Measurements from ENCODE around the gene ZNF692.

Gene ZNF692

DNA sequence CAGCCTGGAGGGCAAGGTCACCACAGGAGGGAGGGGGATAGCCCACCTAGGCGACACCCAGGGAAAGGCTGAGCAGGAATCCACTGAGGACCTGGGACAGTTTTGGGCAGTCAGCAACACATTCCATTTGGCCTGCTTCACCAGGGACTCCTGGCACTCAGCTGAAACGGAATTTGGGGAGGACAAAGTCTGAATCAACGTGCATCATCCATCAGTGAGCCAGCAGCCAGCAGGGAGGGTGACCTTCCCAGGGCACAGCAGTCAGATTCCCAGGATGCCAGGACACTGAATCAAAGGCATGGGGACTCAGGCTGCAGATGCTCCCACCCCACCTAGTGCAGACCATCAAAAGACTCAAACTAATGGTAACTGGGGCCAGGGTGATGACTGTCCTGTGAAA lies 37.8 kb downstream of the ZNF692 start:
- H3K27me3 ChIP-seq (ENCODE audit: insufficient read depth, low read length, poor library complexity) = no peaks in the 10 kb centered on the region
- peaks cover 51% of the 10 kb centered on the region for H3K4me1 ChIP-seq (ENCODE audit: insufficient read depth, low read length)
- ATAC-seq (ENCODE audit: insufficient read depth, low read depth) (no peak), DNase-seq (no peak)
- H3K9ac ChIP-seq (ENCODE audit: low read depth, low read length) = no peak overlapping the region
- no peak for TF ChIP-seq EZH2 (IDR thresholded peaks at IDR 0.05; ENCODE audit: borderline replicate concordance, low read depth, low read length, severe bottlenecking)
- TF ChIP-seq, protein P1, sequence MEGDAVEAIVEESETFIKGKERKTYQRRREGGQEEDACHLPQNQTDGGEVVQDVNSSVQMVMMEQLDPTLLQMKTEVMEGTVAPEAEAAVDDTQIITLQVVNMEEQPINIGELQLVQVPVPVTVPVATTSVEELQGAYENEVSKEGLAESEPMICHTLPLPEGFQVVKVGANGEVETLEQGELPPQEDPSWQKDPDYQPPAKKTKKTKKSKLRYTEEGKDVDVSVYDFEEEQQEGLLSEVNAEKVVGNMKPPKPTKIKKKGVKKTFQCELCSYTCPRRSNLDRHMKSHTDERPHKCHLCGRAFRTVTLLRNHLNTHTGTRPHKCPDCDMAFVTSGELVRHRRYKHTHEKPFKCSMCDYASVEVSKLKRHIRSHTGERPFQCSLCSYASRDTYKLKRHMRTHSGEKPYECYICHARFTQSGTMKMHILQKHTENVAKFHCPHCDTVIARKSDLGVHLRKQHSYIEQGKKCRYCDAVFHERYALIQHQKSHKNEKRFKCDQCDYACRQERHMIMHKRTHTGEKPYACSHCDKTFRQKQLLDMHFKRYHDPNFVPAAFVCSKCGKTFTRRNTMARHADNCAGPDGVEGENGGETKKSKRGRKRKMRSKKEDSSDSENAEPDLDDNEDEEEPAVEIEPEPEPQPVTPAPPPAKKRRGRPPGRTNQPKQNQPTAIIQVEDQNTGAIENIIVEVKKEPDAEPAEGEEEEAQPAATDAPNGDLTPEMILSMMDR (IDR thresholded peaks at IDR 0.05; ENCODE audit: borderline replicate concordance, extremely low read depth, low read length, poor library complexity, severe bottlenecking) = no peak
- H3K79me2 ChIP-seq (ENCODE audit: insufficient read depth, low read length) = peaks cover 76% of the 10 kb centered on the region
- no peaks in the 10 kb centered on the region for H3K9me3 ChIP-seq (ENCODE audit: insufficient read depth, low read length, severe bottlenecking)
- no peak overlapping the region for H2AFZ ChIP-seq (ENCODE audit: low read depth, low read length)
- H3K4me2 ChIP-seq (ENCODE audit: insufficient read depth, low read length) = peak overlapping the region; percentile 32
- H4K20me1 ChIP-seq (ENCODE audit: insufficient read depth, low read length) = peaks cover 59% of the 10 kb centered on the region
- no peak overlapping the region for H3K4me3 ChIP-seq (ENCODE audit: low read depth in 1 of 2, low read length in 2 of 2)
- no peak overlapping the region for H3K27ac ChIP-seq (ENCODE audit: low read length)
- peaks cover 79% of the 10 kb centered on the region for H3K36me3 ChIP-seq (ENCODE audit: insufficient read depth, low read length)

GRCh38 chr1:248820041-248820585 lies 38.8 kb downstream of the ZNF692 start:
- peaks cover 89% of the 10 kb centered on the region for H3K36me3 ChIP-seq (ENCODE audit: insufficient read depth, low read length)

DNA sequence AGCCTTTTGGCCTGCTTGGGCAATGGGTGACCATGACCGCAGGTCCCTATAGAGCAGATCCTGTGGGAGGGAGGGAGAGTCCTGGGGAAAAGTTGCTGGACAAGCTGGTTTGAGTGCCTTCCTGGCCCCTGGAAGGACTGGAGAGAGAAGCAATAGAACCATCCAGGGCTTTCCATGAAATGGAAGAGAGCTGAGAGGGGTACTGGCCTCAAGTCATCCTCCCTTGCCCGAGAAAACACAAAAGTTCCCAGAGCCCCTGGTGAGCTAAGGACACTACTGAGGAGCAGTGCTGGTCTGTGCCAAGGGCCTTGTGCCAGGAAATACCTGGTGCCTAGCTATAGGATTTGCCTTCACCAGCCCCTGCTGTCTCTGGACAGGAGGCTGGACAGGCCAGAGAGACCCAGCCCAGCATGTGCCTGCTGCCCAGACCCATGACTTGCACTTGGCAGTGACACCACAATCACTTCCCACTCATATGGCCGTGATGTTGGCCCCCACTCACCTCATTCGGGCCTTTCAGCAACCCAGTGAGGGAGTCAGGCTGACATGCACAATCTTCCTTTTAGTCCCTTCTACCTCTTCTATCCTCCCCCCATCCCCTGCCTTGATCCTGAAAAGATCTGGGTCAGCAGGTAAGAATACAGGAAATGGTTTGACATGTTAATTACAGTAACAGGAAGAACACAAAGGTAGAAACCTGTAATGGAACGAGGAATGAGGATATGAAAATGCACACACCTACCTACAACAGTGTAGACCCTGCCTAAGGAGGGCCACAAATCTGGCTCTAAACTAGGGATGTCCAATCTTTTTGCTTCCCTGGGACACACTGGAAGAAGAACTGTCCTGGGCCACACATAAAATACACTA lies 40.1 kb downstream of the ZNF692 start:
- no peak overlapping the region for H3K27ac ChIP-seq (ENCODE audit: low read length)

More at GRCh38 chr1:248820041-248820585, 38.8 kb downstream of the ZNF692 start:
- Histone ChIP-seq H4K20me1 (ENCODE audit: insufficient read depth, low read length) (peaks cover 59% of the 10 kb centered on the region), H3K9ac (ENCODE audit: low read depth, low read length) (no peak overlapping the region), H3K9me3 (ENCODE audit: insufficient read depth, low read length, severe bottlenecking) (no peaks in the 10 kb centered on the region), H3K4me2 (ENCODE audit: insufficient read depth, low read length) (0 out of 2 replicates have a peak overlapping the region, but pooled peaks have one; percentile 7), H3K79me2 (ENCODE audit: insufficient read depth, low read length) (peaks cover 70% of the 10 kb centered on the region), H3K27me3 (ENCODE audit: insufficient read depth, low read length, poor library complexity) (no peaks in the 10 kb centered on the region), H3K27ac (ENCODE audit: low read length) (no peak overlapping the region), H2AFZ (ENCODE audit: low read depth, low read length) (no peak overlapping the region), H3K4me3 (ENCODE audit: low read depth in 1 of 2, low read length in 2 of 2) (no peak overlapping the region), H3K4me1 (ENCODE audit: insufficient read depth, low read length) (peaks cover 48% of the 10 kb centered on the region)
- ATAC-seq (ENCODE audit: insufficient read depth, low read depth) (no peak), DNase-seq (no peak)
- no peak for TF ChIP-seq EZH2 (IDR thresholded peaks at IDR 0.05; ENCODE audit: borderline replicate concordance, low read depth, low read length, severe bottlenecking)
- TF ChIP-seq, protein P1 (IDR thresholded peaks at IDR 0.05; ENCODE audit: borderline replicate concordance, extremely low read depth, low read length, poor library complexity, severe bottlenecking) = no peak

More for the DNA sequence above, 40.1 kb downstream of the ZNF692 start:
- H3K79me2 ChIP-seq (ENCODE audit: insufficient read depth, low read length) = peaks cover 56% of the 10 kb centered on the region
- peaks cover 35% of the 10 kb centered on the region for H3K4me1 ChIP-seq (ENCODE audit: insufficient read depth, low read length)
- DNase-seq (no peak), ATAC-seq (ENCODE audit: insufficient read depth, low read depth) (no peak)
- no peaks in the 10 kb centered on the region for H3K9me3 ChIP-seq (ENCODE audit: insufficient read depth, low read length, severe bottlenecking)
- H3K36me3 ChIP-seq (ENCODE audit: insufficient read depth, low read length) = peaks cover 89% of the 10 kb centered on the region
- no peak overlapping the region for H3K9ac ChIP-seq (ENCODE audit: low read depth, low read length)
- H3K27me3 ChIP-seq (ENCODE audit: insufficient read depth, low read length, poor library complexity) = no peaks in the 10 kb centered on the region
- no peak overlapping the region for H2AFZ ChIP-seq (ENCODE audit: low read depth, low read length)
- TF ChIP-seq, protein P1 (IDR thresholded peaks at IDR 0.05; ENCODE audit: borderline replicate concordance, extremely low read depth, low read length, poor library complexity, severe bottlenecking) = no peak
- no peak for TF ChIP-seq EZH2 (IDR thresholded peaks at IDR 0.05; ENCODE audit: borderline replicate concordance, low read depth, low read length, severe bottlenecking)
- H3K4me3 ChIP-seq (ENCODE audit: low read depth in 1 of 2, low read length in 2 of 2) = no peak overlapping the region
- peaks cover 48% of the 10 kb centered on the region for H4K20me1 ChIP-seq (ENCODE audit: insufficient read depth, low read length)
- H3K4me2 ChIP-seq (ENCODE audit: insufficient read depth, low read length) = no peak overlapping the region
